T47D (cell line): ENCODE results near the gene ANKDD1A.

ENCODE experiments used
- DNase-seq, 2 experiments: peaks; one replicate each; pipeline versions ENCODE4 v3.0.0 to v3.0.0-alpha.2; 2011 to 2012; ENCODE audit warnings: low read depth in 1 of 2, low spot score in 1 of 2
- JUND ChIP-seq: IDR thresholded peaks from 2 replicates; pipeline ENCODE4 v1.6.1; 2012; ENCODE audit warnings: low read depth
- in situ Hi-C: cut with HindIII; loops from 2 replicates; pipeline ENCODE4 v1.10.0; 2016; ENCODE audit warnings: low sequenced_read_pairs, low pct_unique_long_range_greater_than_20kb

Gene ANKDD1A

DNA sequence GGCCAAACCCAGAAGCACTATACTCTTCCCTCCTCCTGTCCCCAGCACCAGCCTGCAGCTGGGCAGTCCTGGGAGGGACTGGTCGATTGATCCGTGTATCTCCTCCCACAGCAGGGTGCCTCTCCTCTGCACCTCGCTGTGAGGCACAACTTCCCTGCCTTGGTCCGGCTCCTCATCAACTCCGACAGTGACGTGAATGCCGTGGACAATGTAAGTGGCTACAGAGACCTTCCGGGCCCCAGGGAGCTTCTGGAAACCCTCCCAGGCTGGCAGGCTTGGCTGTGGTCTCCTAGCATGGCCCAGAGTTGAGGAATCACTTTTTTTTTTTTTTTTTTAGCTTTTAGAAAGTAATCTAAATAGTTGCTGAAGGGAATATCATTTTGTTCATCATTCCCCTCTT is 30.7 kb downstream of the ANKDD1A start:
- in situ Hi-C loops: no loop called here
- DNase-seq: no peak
- no peak for TF ChIP-seq JUND

DNA sequence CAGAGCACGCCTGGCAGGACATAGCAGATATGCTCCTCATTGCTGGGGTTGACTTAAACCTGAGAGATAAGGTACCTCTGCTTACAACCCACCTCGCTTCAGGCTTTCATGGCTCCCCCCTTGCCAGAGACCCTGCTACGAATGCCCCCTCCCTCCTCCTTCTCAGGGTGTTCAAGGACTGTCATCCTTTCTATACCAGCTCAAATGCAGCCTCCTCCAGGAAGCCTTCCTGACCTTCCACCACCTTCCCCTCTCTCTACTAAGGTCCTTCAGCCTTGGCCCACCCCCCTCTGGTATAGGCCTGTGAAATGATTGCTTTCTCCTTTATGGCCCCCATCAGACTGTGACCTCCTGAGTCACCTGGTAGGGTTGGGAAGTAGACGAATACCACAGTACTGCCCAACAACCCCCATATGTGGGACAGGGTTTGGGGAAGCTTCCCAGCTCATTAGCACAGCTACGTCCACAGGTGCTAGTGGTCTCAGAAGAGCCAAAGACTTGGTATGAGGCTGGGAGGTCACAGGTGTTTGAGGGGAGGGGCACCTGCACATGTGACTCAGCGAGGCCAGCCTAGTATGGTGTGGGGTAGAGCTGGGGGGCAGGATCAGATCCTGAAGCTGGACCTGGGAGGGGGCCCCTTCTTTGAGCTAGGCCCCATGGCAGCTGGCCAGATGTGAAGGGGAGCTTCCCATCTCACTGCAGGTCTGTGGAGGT is 32.0 kb downstream of the ANKDD1A start:
- no peak for DNase-seq
- TF ChIP-seq JUND: no peak
- in situ Hi-C loops: no loop called here

DNA sequence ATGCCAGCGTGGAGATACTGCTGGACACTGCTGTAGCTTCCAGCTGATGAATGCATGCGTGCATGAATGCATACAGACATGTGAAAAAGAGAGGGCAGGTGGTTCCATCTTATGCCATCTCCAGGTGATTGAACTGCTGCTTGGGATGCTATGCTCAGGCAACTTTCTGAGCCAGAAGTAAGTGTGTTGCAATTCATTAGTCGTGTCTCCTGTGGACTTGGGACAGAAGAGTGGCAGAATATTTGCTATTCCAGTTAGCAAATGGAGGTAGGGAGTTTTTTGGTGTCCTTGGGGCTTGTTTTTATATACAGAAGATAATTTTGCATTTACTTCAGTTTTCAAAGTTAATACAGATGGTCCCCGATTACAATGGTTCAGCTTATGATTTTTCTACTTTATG is 33.3 kb downstream of the ANKDD1A start:
- no peak for TF ChIP-seq JUND
- DNase-seq: no peak
- in situ Hi-C loops: no loop called here

DNA sequence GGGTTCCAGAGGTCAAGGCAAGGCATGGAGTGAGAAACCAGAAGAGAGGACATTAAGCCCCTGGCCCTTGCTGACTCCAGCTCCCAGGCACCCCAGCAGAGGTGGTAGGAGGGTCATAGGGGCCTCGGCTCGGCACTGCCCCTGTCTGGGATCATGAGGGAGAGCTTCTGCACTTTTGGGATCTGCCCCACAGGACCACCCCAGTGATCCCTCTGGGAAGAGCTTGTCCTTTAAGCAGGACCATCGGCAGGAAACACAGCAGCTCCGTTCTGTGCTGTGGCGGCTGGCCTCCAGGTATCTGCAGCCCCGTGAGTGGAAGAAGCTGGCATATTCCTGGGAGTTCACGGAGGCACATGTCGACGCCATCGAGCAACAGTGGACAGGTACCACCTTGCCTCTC is 35.5 kb downstream of the ANKDD1A start:
- DNase-seq: no peak
- TF ChIP-seq JUND: no peak
- in situ Hi-C loops: no loop called here

DNA sequence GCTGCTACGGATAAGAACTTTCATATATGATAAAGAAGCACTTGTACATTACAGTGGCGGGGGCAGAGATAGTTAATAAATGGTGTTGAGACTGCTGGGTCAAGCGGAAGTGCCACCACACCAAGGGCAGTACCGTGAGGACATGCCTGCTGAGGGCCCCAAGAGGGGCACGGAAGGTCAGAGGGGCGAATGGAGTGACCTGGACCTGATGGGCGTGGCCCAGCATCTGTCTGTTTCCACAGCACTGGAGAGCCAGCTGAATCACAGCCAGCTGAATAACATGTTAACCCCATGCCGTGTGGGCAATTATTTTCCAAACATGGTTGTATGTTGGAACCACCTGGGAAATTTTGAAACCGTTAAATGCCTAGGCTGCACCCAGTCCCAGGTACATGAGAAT is 37.2 kb downstream of the ANKDD1A start:
- TF ChIP-seq JUND: no peak
- DNase-seq: no peak
- in situ Hi-C loops: no loop called here

DNA sequence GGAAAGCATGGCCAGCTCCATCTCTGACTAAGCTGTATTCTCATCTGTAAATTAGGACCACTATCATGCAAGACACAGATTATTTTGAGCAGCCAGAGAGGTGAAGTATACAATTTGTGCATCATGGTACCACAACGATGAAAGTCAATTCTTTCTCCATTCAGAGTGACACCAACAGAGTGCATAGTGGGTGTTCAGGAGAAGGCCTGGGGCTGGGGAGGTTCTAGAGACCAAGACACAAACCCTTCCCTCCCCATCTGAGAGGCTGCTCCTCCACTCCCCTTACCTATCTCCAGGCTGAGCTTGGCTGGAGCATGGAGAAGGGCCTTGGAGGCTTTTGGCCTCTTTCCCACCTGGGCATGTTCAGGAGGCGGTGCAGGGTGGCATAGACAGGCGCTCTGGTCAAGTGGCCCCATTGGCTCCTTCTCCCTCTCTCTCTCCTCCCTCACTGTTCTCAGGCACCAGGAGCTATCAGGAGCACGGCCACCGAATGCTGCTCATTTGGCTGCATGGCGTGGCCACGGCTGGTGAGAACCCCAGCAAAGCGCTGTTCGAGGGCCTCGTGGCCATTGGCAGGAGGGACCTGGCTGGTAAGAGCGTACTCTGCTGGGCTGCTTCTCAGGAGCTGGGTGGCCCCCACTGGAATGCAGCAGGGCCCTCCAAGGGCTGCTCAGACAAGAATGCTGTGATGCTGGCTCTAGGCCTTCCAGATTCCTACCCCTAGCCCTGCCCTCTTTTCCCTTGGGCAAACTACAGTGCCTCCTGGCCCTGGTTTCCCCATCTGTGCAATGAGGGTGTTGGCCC is 37.9 kb downstream of the ANKDD1A start:
- TF ChIP-seq JUND: no peak
- in situ Hi-C loops: no loop called here
- DNase-seq: no peak

DNA sequence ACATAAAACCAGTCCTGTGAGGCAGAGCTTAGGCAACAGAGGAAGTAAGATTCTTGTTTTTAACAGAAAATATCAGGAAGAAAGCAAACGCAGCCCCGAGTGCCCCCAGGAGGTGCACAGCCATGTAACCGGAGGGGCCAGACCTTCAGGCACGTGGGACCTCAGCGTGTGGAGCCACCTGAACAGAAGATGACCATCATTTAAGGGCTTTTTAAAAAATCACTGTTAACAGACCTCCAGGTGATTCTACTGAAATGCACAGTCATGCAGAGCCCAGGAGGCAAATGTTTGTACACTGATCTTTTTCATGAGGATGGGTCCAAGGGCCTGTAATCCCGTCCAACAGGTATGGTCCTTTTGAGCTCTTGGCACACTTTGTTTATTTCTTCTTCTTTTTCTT is 39.2 kb downstream of the ANKDD1A start:
- in situ Hi-C loops: no loop called here
- peak in 1 of 2 experiments; percentile 41 for DNase-seq
- TF ChIP-seq JUND: no peak

DNA sequence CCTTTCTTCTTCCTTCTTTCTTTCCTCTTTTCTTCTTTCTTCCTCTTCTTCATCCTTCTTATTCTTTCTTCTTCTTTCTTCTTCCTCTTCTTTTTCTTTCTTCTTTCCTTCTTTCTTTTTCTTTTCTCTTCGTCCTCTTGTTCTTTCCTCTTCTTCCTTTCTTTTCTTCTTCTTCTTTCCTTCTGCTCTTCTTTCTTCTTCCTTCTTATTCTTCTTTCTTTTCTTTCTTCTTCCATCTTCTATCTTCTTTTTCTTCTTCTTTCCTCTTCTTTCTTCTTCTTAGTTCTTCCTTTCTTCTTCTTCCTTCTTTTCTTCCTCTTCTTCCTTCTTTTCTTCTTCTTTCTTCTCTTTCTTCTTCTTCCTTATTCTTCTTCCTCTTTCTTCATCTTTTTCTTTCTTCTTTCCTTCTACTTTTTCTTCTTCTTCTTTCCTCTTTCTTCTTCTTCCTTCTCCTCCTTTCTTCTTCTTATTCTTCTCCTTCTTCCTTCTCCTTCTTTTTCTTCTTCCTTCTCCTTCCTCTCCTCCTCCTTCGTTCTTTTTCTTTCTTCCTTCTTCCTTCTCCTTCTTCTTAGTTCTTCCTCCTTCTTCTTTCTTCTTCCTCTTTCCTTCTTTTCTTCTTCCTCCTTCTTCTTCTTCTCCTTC is 40.2 kb downstream of the ANKDD1A start:
- in situ Hi-C loops: no loop called here

DNA sequence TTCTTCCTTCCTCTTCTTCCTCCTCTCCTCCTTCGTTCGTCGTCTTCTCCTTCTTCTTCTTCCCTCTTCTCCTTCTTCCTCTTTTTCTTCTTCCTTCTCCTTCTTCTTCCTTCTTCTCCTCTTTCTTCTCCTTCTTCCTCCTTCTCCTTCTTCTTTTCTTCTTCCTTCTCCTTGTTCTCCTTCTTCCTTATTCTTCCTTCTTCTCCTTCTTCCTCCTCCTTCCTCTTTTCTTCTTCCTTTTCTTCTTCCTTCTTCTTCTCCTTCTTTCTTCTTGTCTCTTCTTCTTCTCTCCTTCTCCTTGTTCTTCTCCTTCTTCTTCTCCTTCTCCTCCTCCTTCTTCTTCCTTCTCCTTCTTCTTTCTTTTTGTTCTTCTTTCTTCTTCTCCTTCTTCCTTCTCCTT is 42.7 kb downstream of the ANKDD1A start:
- no peak for TF ChIP-seq JUND
- in situ Hi-C loops: no loop called here
- DNase-seq: no peak

More for the DNA sequence above, 40.2 kb downstream of the ANKDD1A start:
- DNase-seq: no peak
- no peak for TF ChIP-seq JUND

DNA sequence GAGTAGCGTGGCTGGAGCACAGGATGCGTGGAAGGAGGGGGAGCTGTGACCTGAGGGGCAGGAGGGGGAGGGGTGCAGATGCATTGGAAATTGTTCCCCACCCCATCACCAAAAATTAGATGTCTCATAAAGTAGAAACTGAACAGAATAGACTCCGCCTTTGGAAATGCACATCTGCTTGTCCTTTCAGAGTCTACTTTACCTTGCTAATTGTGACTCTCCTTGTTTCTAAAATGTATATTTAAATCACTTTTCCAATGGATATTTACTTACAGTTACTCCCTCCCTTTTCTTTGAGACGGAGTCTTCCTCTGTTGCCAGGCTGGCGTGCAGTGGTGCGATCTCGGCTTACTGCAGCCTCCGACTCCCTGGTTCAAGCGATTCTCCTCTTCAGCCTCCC is 47.4 kb downstream of the ANKDD1A start:
- TF ChIP-seq JUND: no peak
- no peak for DNase-seq
- in situ Hi-C loops: no loop called here

DNA sequence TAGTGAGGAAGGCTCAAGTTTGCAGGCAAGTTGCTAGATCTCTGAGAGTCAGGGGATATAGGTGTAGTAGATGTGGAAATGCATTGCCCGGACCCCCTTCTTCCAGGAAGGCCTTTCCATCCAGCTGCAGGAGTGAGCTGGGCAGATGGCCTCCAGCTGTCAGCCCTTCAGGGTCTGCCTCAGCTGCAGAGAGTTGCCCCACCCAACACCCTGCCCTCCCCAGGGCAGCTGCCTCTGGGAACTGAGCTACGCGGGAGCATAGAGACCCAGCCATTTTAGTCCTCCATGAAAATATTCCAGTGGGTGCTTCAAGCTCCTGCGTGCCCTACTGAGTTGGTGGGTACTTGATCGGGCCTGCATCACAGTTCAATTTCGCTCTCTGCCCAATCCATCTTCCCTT is 48.5 kb downstream of the ANKDD1A start:
- no peak for TF ChIP-seq JUND
- in situ Hi-C loops: no loop called here
- no peak for DNase-seq

DNA sequence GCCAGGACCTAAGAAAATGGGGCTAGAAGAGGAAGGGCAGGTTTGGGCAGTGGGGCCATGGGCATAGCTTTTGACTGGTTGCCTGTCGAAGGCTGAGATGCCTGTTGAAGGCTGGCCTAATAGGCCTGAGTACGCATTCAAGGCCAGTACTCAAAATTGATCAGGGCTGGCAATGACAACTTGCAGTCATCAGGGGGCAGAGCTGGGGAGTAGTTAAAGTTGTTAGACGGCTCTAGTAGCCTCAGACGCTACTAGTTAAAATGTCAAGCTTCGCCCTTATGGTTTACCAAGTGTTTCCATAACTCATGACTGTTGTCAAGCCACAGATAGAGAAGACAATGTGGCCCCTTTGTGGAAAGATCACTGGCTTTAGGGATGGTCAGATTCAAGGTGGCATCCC is 49.3 kb downstream of the ANKDD1A start:
- no peak for DNase-seq
- in situ Hi-C loops: no loop called here
- no peak for TF ChIP-seq JUND

DNA sequence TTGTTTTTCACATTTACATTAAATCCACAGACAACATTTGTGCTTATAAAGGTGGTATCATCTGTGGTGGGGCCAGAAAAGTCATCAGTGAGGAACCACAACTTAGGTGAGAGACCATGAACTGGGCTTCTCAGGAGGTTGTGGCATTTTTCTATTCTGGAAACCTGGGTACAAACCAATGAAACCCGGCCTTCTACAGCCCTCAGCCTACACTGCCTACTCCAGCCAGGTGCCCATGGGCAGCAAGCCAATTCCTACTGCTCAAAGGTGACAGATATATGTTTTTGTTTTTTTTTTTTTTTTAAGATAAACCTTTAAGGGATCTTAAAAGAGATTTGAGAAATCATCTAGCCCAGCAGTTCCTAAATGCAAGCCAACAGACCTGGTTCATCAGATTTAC is 57.7 kb downstream of the ANKDD1A start:
- in situ Hi-C loops: no loop called here
- DNase-seq: no peak
- TF ChIP-seq JUND: no peak
